Ovary (tissue), 9 donors: ENCODE data around the gene EFHD1. TPM values are rescaled to one million over a fixed set of nuclear protein-coding genes. Genes with fewer than 3 reads are reported as not detected.
"Not testable (repeated sequence)": the region's sequence is repeated elsewhere in the genome, so short reads cannot be mapped to it uniquely, and the experiment has no call there.

Experiments
- DNase-seq, 5 donors: peaks; one replicate each; pipeline ENCODE4 v3.0.0-alpha.2; 2019 to 2020
- H3K27ac ChIP-seq, 2 donors: fragments of 200-600 bp; one replicate each; pipeline versions ENCODE4 v1.5.1 to v1.8.0; 2019 to 2022
- H3K27me3 ChIP-seq: fragments of 200-600 bp; one replicate; pipeline ENCODE4 v1.8.0; 2022
- H3K36me3 ChIP-seq: fragments of 200-600 bp; sonication (generic); one replicate; pipeline ENCODE4 v1.5.1; 2019
- H3K4me1 ChIP-seq: one replicate; pipeline ENCODE4 v1.8.1; 2013; ENCODE audit warnings: mild to moderate bottlenecking, moderate library complexity; ENCODE audit not compliant: insufficient read depth
- H3K4me3 ChIP-seq: fragments of 200-600 bp; sonication (generic); one replicate; pipeline ENCODE4 v1.5.1; 2017
- H3K9me3 ChIP-seq, 2 donors: fragments of 200-600 bp in 1 of 2; sonication (generic) in 1 of 2; one replicate each; pipeline versions ENCODE4 v1.5.1 to v1.8.1; 2013 to 2019; ENCODE audit warnings: mild to moderate bottlenecking in 1 of 2, moderate library complexity in 1 of 2
- EP300 ChIP-seq: sonication (generic); formaldehyde crosslinking; IDR thresholded peaks from one replicate; pipeline ENCODE4 v1.6.1; 2017; ENCODE audit warnings: antibody characterized with exemption
- POLR2A ChIP-seq: fragments of 450-650 bp; IDR thresholded peaks from one replicate; pipeline ENCODE4 v1.6.1; 2017; ENCODE audit warnings: antibody characterized with exemption, mild to moderate bottlenecking, moderate library complexity
- WGBS, 3 donors: extraction: QIAGEN DNeasy Blood & Tissue Kit in 1 of 3; methylation state at CpG; one replicate each; pipeline versions ENCODE4 v1.1.5 to v1.1.7; 2013 to 2017; 5-methylcytosine and 5-hydroxymethylcytosine counted together
- intact Hi-C, 4 donors: fragments of 100-400 bp; cut with DNase I; formaldehyde crosslinking; loops; one replicate each; pipeline versions ENCODE4 v1.11.0 to v1.15.1; 2022 to 2023
- polyA plus RNA-seq, 2 donors: library from polyadenylated mRNA; stranded (reverse); fragments of 200-250 nt in 1 of 2; fragments of 350-450 nt in 1 of 2; fragmentation: Illumina TruSeq in 1 of 2; extraction: RNeasy Lipid Tissue Mini Kit (QIAGEN cat#74804) in 1 of 2; gene quantifications; one replicate each; pipeline ENCODE4 v1.2.3, GENCODE V29; 2013 to 2014
- total RNA-seq, 7 donors: library from RNA; depleted of rRNA in 2 of 7; stranded (reverse); fragments of >200 nt in 2 of 7; fragmentation: NEBNext Ultra II Directional in 3 of 7; extraction: Animal tissue kit (Norgen Biotek cat#: 25700) in 3 of 7; gene quantifications; one replicate each; pipeline versions ENCODE4 v1.1.0 to v1.2.4, GENCODE V29; 2016 to 2023
- TF ChIP-seq, protein P1 (sequence below), 3 donors: fragments of 450-650 bp in 2 of 3; fragments of 200-600 bp in 1 of 3; IDR thresholded peaks; one replicate each; pipeline versions ENCODE4 v1.5.1 to v1.8.0; 2016 to 2022; ENCODE audit warnings: antibody characterized with exemption in 3 of 3, mild to moderate bottlenecking in 1 of 3
- donor health status: DM: no; HTN: no; CAD: no; lungs with moderate emphysema.
- donor health status: DM: no; HTN: no; CAD: no.
- donor health status: Bipolar disorder and iron deficiency.
- donor health status: DM: yes; HTN: yes; CAD: no.
- donor health status: DM: no; HTN: no; CAD: no.
- donor health status: DM: yes; HTN: yes; CAD: no.

Gene EFHD1
- total and polyA plus RNA-seq, 9 donors: 14.8 to 154 (median 50.2) TPM

DNA sequence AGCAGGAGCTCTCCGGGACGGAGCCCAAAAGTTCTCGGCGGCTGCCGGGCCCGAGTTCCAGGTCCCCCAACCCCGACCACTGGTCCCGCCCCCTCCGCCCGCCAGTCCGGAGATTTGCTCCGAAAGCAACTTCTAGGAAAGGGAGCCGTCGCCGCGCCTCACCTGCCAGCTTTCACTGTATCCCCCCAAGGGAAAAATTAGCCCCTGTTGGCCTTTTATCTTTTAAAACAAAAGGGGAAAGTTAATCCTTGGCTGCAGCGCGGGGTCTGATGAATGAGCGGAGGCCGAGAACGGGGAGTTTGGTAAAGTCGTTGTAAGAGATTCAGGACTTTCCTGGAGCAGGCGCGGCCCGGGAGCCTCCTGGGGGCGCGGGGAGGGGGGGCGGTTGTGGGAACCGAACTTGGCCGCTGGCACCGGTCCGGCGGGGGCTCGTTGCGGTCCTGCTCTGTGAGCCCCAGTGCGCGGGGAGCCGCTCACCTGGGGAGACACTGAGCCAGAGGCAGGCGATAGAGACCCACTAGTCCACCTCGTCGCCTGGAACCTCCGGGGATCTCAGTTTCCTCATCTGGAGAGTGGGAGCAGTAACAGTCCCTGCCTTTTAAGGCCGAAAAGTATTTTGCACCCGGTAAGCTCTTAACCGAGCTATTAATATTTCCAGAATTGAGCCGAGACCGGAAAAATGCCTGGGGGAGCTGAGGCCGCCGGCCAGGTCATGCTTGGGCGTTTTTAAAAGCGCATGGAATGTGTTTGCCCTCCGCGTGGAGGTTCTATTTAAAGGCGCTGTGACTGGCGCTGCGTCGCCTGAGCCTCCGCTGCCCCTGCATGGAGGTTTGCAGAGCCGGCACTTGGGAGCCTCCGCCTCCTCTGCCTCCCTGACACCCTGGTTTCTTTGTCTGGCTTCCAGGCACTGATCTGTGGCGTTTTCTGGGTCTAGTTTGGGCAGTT, 1.1 kb downstream of the EFHD1 start:
- TF ChIP-seq EP300: no peak
- no peak for TF ChIP-seq POLR2A
- TF ChIP-seq, protein P1, sequence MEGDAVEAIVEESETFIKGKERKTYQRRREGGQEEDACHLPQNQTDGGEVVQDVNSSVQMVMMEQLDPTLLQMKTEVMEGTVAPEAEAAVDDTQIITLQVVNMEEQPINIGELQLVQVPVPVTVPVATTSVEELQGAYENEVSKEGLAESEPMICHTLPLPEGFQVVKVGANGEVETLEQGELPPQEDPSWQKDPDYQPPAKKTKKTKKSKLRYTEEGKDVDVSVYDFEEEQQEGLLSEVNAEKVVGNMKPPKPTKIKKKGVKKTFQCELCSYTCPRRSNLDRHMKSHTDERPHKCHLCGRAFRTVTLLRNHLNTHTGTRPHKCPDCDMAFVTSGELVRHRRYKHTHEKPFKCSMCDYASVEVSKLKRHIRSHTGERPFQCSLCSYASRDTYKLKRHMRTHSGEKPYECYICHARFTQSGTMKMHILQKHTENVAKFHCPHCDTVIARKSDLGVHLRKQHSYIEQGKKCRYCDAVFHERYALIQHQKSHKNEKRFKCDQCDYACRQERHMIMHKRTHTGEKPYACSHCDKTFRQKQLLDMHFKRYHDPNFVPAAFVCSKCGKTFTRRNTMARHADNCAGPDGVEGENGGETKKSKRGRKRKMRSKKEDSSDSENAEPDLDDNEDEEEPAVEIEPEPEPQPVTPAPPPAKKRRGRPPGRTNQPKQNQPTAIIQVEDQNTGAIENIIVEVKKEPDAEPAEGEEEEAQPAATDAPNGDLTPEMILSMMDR (IDR thresholded peaks at IDR 0.05): no peak
- intact Hi-C loops: no loop called here
- Histone ChIP-seq H3K9me3 (no peaks in the 10 kb centered on the region), H3K27ac (peak overlapping the region; percentile 87 to 94), H3K4me1 (peaks cover 4% of the 10 kb centered on the region), H3K4me3 (peak overlapping the region; percentile 87), H3K27me3 (no peaks in the 10 kb centered on the region), H3K36me3 (no peaks in the 10 kb centered on the region)
- WGBS, 3 donors: 28 to 36% (median 36%) methylated on average over 52 to 61 of the region's 61 CpGs
- DNase-seq: peak; percentile 46 to 73 (median 58)

DNA sequence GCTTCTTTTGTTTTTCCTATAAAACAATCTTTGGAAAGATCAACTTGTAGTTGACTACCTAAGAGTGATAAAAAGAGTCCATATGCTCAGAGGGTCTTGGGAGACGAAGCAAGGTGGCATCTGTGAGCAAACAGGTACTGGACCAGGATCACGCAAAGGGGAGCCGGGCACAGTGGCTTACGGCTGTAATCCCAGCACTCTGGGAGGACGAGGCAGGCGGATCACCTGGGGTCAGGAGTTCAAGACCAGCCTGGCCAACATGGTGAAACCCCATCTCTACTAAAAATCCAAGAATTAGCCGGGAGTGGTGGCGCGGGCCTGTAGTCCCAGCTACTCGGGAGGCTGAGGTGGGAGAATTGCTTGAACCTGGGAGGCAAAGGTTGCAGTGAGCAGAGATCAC, 2.0 kb downstream of the EFHD1 start:
- H3K4me1 ChIP-seq, H3K9me3 ChIP-seq, H3K36me3 ChIP-seq, H3K27ac ChIP-seq, H3K27me3 ChIP-seq, intact Hi-C loops, DNase-seq: not testable (repeated sequence)
- peak overlapping the region; percentile 87 for H3K4me3 ChIP-seq
- WGBS, 3 donors: 96 to 97% (median 96%) methylated on average over 10 of the region's 10 CpGs

DNA sequence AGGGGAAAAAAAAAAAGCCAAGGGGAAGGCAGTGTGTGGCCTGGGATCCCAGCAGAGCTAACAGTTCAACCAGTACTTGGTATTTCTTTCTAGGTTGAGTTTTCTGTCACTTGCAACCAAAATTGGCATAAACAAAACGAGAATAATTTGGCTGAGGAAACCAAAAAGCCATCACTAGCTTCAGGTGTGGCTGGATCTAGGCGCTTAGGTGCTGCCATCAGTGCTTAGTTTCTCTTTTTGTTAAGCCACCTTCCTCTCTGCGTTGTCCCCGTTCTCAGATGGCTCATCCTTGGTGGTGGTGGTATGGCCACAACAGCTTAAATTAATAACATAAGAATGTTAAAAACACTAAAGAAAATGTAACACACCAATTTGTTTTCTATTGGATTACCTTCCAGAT, 2.4 kb downstream of the EFHD1 start:
- no peak for DNase-seq
- intact Hi-C loops: no loop called here
- 96 to 100% (median 98%) methylated on average over 4 of the region's 4 CpGs for WGBS, 3 donors
- Histone ChIP-seq H3K4me3 (no peak overlapping the region), H3K27ac (no peak overlapping the region), H3K36me3 (no peaks in the 10 kb centered on the region), H3K9me3 (no peaks in the 10 kb centered on the region), H3K27me3 (no peaks in the 10 kb centered on the region), H3K4me1 (peaks cover 2% of the 10 kb centered on the region)
- TF ChIP-seq EP300: no peak
- no peak for TF ChIP-seq POLR2A
- TF ChIP-seq, protein P1 (IDR thresholded peaks at IDR 0.05): no peak

DNA sequence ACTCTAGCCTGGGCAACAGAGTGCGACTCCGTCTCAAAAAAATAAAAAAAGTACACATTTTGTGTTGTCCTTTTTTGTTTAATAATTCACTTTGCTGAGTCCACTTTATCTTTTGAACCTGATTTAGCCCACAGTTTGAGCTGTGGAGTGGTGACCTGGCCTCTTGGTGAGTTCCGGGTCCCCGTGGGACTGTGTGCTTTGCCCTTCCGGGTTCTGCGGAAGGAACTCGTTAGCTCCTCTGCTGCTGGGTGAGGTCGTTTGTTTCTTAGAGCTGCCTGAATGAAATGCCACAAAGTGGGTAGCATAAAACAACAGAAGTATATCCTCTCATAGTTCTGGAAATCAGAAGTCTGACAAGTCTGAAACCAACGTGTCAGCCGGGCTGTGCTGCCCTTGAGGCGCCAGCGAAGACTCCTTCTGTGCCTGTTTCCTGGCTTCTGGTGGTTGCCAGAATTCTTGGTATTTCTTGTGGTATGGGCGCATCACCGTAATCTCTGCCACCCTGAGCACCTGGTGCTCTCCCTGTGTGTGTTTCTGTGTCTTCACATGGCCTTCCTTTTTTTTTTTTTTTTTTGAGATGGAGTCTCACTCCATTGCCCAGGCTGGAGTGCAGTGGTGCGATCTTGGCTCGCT, 3.5 kb downstream of the EFHD1 start:
- Histone ChIP-seq H3K4me1 (peaks cover 2% of the 10 kb centered on the region), H3K9me3 (no peaks in the 10 kb centered on the region), H3K36me3 (no peaks in the 10 kb centered on the region), H3K27me3 (no peaks in the 10 kb centered on the region), H3K4me3 (no peak overlapping the region), H3K27ac (no peak overlapping the region)
- 89 to 92% (median 89%) methylated on average over 16 of the region's 16 CpGs for WGBS, 3 donors
- no peak for DNase-seq
- no peak for TF ChIP-seq POLR2A
- TF ChIP-seq, protein P1 (IDR thresholded peaks at IDR 0.05): no peak
- TF ChIP-seq EP300: no peak
- intact Hi-C loops: no loop called here
